Thyroid gland (tissue), 4 donors: ENCODE measurements around the gene DDX23.
A peak's percentile ranks its signal among the peaks of the same experiment; 100 is the strongest.

Experiments used
- CTCF ChIP-seq, 6 experiments: fragments of 200-600 bp in 3 of 6; fragments of 450-650 bp in 3 of 6; sonication (generic) in 3 of 6; IDR thresholded peaks; one replicate each; pipeline ENCODE4 v1.5.1; 2016 to 2019; ENCODE audit warnings: antibody characterized with exemption in 6 of 6, mild to moderate bottlenecking in 2 of 6, inconsistent platforms in 1 of 6, moderate library complexity in 1 of 6
- POLR2A ChIP-seq, 2 donors: fragments of 450-650 bp; IDR thresholded peaks; one replicate each; pipeline ENCODE4 v1.6.1; 2017; ENCODE audit warnings: antibody characterized with exemption in 2 of 2, mild to moderate bottlenecking in 2 of 2, moderate library complexity in 1 of 2

GRCh38 chr12:48882315-48882687 is 30.3 kb upstream of the DDX23 start:
- TF ChIP-seq CTCF (IDR thresholded peaks at IDR 0.05) = no peak
- TF ChIP-seq POLR2A (IDR thresholded peaks at IDR 0.05) = peak in 1 of 2 donors; percentile 31
